Liver (tissue), 3 donors: ENCODE data around the gene PITHD1.

Experiments used
- FOXA1 ChIP-seq: IDR thresholded peaks from 2 replicates; pipeline ENCODE4 v1.6.1; 2016; ENCODE audit warnings: antibody characterized with exemption
- FOXA2 ChIP-seq: IDR thresholded peaks from 2 replicates; pipeline ENCODE4 v1.6.1; 2016; ENCODE audit warnings: antibody characterized with exemption
- GABPA ChIP-seq, 2 donors: IDR thresholded peaks in 1 of 2; conservative IDR thresholded peaks in 1 of 2; 2 replicates each; pipeline ENCODE4 v1.6.1; 2016; ENCODE audit warnings: antibody characterized with exemption in 2 of 2, mild to moderate bottlenecking in 1 of 2, moderate library complexity in 1 of 2
- HNF4A ChIP-seq, 2 donors: conservative IDR thresholded peaks; 2 replicates each; pipeline ENCODE4 v1.6.1; 2016; ENCODE audit warnings: antibody characterized with exemption in 2 of 2, mild to moderate bottlenecking in 2 of 2
- RXRA ChIP-seq, 2 donors: IDR thresholded peaks; 2 replicates each; pipeline ENCODE4 v1.6.1; 2017 to 2018; ENCODE audit warnings: antibody characterized with exemption in 2 of 2, mild to moderate bottlenecking in 1 of 2
- TAF1 ChIP-seq: conservative IDR thresholded peaks from 2 replicates; pipeline ENCODE4 v1.6.1; 2016; ENCODE audit warnings: antibody characterized with exemption, mild to moderate bottlenecking
- TF ChIP-seq, protein P1 (sequence below): fragments of 150-350 bp; IDR thresholded peaks from 2 replicates; pipeline ENCODE4 v1.5.1; 2017; ENCODE audit warnings: improper control_type of control experiment, low read depth, low read length; ENCODE audit not compliant: missing input control
- TF ChIP-seq, protein P2 (sequence below): IDR thresholded peaks from 2 replicates; pipeline ENCODE4 v1.6.1; 2016; ENCODE audit warnings: antibody characterized with exemption, mild to moderate bottlenecking
- TF ChIP-seq, protein P3 (sequence below): IDR thresholded peaks from 2 replicates; pipeline ENCODE4 v1.6.1; 2016; ENCODE audit warnings: antibody characterized with exemption
- donor health status: healthy.
- donor health status: healthy.

DNA sequence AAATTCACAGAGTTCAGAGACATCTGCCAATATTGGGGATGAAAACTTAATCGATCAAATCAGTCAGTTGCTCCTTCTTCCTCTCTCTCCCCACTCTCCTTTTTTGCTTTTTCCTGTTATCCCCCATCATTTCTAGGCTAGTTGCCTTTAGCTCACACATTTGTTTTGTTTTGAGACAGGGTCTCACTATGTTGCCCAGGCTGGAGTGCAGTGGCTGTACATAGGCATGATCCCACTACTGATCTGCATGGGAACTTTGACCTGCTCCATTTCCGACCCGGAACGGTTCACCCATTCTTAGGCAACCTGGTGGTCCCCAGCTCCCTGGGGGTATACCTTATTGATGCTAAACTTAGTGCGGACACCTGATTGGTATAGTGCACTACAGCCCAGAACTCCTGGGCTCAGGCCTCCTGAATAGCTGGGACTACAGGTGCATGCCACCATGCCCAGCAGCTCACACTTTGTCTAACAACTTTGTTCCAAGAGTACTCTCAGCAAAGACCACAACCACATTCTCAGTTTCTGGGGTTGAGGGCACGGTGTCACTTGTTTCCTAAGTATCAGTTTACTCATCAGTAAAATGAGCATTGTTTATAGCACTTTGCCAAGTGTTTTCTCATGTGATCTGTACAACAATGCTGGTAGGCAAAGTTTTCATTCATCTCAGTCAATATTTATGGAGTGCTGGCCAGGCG is 41.6 kb upstream of the PITHD1 start:
- TF ChIP-seq FOXA2 (no peak), HNF4A (conservative IDR thresholded peaks at IDR 0.05) (no peak), FOXA1 (no peak), GABPA (IDR thresholded peaks at IDR 0.05 in 1 of 2, conservative IDR thresholded peaks at IDR 0.05 in 1 of 2) (no peak), TAF1 (no peak), RXRA (IDR thresholded peaks at IDR 0.05) (no peak)
- TF ChIP-seq, protein P1, sequence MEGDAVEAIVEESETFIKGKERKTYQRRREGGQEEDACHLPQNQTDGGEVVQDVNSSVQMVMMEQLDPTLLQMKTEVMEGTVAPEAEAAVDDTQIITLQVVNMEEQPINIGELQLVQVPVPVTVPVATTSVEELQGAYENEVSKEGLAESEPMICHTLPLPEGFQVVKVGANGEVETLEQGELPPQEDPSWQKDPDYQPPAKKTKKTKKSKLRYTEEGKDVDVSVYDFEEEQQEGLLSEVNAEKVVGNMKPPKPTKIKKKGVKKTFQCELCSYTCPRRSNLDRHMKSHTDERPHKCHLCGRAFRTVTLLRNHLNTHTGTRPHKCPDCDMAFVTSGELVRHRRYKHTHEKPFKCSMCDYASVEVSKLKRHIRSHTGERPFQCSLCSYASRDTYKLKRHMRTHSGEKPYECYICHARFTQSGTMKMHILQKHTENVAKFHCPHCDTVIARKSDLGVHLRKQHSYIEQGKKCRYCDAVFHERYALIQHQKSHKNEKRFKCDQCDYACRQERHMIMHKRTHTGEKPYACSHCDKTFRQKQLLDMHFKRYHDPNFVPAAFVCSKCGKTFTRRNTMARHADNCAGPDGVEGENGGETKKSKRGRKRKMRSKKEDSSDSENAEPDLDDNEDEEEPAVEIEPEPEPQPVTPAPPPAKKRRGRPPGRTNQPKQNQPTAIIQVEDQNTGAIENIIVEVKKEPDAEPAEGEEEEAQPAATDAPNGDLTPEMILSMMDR = no peak
- TF ChIP-seq, protein P2, sequence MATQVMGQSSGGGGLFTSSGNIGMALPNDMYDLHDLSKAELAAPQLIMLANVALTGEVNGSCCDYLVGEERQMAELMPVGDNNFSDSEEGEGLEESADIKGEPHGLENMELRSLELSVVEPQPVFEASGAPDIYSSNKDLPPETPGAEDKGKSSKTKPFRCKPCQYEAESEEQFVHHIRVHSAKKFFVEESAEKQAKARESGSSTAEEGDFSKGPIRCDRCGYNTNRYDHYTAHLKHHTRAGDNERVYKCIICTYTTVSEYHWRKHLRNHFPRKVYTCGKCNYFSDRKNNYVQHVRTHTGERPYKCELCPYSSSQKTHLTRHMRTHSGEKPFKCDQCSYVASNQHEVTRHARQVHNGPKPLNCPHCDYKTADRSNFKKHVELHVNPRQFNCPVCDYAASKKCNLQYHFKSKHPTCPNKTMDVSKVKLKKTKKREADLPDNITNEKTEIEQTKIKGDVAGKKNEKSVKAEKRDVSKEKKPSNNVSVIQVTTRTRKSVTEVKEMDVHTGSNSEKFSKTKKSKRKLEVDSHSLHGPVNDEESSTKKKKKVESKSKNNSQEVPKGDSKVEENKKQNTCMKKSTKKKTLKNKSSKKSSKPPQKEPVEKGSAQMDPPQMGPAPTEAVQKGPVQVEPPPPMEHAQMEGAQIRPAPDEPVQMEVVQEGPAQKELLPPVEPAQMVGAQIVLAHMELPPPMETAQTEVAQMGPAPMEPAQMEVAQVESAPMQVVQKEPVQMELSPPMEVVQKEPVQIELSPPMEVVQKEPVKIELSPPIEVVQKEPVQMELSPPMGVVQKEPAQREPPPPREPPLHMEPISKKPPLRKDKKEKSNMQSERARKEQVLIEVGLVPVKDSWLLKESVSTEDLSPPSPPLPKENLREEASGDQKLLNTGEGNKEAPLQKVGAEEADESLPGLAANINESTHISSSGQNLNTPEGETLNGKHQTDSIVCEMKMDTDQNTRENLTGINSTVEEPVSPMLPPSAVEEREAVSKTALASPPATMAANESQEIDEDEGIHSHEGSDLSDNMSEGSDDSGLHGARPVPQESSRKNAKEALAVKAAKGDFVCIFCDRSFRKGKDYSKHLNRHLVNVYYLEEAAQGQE = no peak
- TF ChIP-seq, protein P3, sequence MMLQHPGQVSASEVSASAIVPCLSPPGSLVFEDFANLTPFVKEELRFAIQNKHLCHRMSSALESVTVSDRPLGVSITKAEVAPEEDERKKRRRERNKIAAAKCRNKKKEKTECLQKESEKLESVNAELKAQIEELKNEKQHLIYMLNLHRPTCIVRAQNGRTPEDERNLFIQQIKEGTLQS = no peak
